IPS-18c (cell line): ENCODE measurements around the gene PAX5.

Experiments
- H3K4me3 ChIP-seq: 2 replicates; pipeline ENCODE4 v1.7.0; 2013; ENCODE audit warnings: low read depth, mild to moderate bottlenecking, low read length, moderate library complexity; ENCODE audit not compliant: insufficient read depth
- H3K9me3 ChIP-seq: one replicate; pipeline ENCODE4 v1.6.1; 2013; ENCODE audit warnings: mild to moderate bottlenecking, low read length, moderate library complexity; ENCODE audit not compliant: control insufficient read depth, insufficient read depth

PAX5 gene

GRCh38 chr9:36787709-36788108 is 246.4 kb downstream of the PAX5 start:
- H3K4me3 ChIP-seq = no peak overlapping the region
- H3K9me3 ChIP-seq = no peaks in the 10 kb centered on the region
